Activated effector memory CD4-positive, alpha-beta T cell treated with anti-CD3 and anti-CD28 coated beads, Interleukin-2, amount 50 U/mL, for 16 hours (primary cell): ENCODE measurements around the gene EIF4G3.
"Not testable (repeated sequence)": the region's sequence is repeated elsewhere in the genome, so short reads cannot be mapped to it uniquely, and the experiment has no call there.

ENCODE experiments used
- DNase-seq: peaks from one replicate; pipeline ENCODE4 v3.0.0-alpha.2; 2020

The EIF4G3 gene

DNA sequence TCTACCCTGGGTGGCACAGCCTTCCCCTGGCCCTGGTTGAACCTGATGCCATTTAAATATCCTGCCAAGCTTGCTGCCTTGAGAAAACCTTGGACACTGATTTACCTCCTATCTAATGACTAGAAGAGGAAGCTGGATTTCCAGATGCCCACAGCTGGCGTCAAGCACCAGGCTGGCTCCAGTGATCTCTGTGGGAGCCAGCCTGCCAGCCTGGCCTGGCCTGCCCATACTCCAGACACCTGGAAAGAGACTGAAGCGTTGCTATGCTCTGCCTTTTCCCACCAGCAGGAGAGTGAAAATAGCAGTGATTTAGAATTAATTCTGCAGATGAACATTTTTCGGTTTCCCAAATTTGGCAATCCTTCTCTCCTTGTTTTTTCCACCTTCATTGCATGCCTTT is 11.5 kb upstream of the EIF4G3 start:
- peak; percentile 8 for DNase-seq

DNA sequence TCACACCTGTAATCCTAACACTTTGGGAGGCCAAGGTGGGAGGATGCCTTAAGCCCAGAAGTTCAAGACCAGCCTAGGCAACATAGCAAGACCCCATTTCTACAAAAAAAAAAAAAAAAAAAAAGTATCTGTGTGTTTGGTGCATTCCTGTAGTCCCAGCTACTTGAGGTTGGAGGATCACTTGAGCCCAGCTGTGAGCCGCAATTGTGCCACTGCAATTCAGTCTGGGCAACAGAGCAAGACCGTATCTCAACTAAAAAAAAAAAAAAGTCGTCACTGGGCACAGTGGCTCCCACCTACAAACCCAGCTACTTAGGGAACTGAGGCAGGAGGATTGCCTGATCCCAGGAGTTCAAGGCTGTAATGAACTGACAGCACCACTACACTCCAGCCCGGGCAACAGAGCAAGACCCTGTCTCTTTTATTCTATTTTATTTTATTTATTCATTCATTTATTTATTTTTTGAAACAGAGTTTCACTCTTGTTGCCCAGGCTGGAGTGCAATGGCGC is 8.6 kb upstream of the EIF4G3 start:
- no peak for DNase-seq

DNA sequence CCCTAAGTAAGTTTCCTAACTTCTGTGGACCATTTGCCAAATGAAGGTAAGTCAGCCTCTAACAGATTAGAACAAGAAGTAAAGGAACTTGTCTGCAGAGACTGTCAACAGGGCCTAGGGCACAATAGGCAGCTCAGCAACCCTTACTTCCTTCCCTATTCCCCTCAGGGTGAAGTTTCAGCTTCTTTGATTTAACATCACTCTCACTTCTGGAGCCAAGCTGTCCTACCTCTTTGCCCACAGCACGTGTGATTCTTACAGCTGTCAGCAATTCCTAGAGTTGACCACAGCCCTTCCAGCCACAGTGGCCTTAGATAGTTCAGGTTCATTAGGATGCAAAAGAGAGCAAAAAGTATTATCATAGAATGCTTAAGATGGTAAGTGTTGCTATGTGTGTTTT is 7.6 kb upstream of the EIF4G3 start:
- DNase-seq: no peak

DNA sequence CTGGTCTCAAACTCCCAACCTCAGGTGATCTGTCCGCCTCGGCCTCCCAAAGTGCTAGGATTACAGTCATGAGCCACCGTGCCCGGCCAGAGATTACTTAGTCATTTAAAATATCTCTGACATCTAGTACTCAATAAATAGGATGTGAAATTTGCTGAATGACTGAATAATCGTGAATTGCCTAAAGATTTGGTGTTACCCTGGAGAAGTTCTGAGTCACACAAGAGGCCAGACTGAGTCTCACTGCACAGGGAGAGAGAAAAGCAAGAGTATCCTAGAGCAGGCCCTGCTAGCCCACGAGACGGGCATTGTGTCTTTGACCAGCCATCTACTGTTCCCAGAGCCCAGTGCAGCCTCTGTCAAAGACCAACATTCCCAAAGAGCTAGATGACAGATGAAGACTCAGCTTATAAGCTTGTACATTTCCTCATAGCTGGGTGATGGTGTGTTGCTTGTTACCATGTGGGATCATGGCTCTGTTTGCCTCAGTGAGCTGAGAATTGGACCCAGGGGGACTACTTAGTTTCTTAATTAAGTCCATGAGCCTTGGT is 5.6 kb upstream of the EIF4G3 start:
- no peak for DNase-seq

DNA sequence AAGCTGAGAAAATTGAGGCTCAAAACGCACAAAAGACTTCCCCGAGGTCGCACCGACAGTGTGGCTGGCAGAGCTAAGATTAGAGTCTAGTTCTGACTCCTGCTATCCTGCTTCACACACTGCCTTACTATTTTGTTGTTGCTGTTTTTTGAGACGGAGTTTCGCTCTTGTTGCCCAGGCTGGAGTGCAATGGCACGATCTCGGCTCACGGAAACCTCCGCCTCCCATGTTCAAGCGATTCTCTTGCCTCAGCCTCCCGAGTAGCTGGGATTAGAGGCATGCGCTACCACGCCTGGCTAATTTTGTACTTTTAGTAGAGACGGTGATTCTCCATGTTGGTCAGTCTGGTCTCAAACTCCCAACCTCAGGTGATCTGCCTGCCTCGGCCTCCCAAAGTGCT is 1.6 kb upstream of the EIF4G3 start:
- DNase-seq: not testable (repeated sequence)

DNA sequence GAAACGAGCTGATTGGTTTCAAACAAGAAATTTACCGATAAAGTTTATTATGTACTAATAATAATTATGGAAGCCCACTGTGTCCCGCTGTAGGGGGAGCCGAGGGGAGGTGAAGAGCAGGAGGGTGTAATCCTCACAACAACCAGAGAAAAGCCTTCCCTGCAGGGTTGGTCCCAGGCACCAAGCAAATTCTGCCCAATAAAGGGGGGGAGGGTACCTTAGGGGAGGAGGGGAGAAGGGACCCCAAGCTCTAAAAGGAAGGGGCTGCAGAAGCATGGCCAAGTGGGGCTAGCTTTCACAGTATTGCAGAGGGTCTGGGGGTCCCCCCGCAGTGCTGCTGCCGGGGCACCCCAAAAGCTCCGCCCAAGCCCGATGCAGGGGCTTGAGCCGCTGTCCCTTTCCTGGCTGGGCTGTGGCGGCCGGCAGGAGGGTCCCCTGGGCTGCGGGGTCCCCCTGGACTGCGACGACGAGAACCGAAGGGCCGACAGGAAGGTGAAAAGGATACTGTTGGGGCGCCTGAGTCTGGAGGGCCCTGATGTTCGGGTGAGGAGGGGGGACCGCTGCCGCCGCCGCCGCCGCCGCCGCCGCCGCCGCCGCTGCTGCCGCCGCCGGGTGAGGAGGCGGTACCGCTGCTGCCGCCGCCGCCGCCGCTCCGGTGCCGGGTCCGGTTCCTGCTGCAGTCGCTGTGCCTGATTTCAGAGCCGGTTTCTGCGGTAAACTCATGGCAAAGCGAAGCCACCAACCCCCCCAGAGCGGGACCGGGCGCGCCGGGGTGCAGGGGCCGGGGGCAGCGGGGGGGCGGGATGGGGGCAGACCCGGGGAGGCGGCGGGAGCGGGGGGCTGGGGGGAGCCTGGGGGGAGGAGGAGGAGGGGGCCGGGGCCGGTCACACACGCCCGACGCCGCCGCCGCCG is 771 bp downstream of the EIF4G3 start:
- DNase-seq: peak; percentile 83

DNA sequence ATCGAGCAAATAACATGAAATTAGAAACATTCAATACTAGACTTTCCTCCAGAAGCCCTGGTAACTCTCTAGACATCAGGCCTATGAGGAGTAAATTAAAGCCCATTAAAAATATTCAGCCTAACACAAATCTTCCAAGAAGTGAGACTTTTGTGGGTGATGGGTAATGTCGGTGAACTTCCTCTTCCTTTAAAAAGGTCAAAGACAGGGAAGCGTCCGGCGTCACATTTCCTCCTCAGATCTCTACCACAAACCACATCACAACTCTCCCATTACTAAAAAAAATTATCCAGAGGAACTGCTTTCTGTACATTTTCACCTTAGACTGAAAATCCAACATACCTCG is 1.4 kb downstream of the EIF4G3 start:
- peak; percentile 70 for DNase-seq

DNA sequence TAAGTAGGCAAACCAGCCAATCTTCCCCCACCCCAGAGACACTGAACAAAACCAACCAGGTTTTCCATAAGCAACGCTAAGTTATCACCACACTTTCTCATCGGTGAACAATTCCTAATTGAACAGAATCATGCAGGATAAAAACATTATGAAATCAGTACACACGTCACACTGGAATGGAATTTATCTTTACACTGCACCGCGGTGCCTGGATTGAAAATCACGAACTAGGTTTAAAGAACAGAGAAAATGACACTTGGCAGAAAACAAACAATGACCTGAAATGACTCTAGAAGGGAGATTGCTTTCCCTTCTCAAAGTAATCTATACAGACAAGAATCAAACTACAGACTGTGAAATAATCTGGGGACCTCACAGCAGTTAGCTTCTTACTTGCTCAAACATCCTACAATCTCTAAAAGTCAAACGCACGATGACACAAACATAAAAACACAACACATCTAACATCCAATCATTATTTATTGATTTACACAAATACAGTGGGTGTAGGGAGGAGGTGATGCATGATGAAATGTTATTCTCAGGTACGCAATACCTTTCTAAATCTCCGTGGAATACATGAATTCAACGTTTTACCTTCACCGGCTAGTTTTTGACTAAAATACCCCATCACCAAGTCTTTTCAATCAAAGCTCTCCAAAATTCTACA is 1.9 kb downstream of the EIF4G3 start:
- no peak for DNase-seq

DNA sequence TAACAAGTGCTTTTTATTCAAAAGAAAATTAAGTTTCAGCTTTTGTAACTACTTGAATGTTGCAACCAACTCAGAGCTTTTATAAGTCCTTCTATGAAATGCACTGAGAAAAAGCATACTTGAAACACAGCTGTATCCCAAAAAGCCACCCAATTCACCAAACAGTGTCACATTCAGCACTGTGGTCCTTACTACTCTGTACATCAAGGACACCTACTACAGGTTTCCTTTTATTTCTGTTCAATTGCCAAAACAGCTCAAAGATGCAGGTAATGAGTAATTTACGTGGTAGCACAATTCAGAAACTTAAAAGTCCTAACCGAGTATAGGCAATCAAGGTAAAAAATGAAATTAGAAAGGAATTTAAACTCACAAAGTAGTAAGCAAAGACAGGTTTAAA is 2.5 kb downstream of the EIF4G3 start:
- DNase-seq: no peak

DNA sequence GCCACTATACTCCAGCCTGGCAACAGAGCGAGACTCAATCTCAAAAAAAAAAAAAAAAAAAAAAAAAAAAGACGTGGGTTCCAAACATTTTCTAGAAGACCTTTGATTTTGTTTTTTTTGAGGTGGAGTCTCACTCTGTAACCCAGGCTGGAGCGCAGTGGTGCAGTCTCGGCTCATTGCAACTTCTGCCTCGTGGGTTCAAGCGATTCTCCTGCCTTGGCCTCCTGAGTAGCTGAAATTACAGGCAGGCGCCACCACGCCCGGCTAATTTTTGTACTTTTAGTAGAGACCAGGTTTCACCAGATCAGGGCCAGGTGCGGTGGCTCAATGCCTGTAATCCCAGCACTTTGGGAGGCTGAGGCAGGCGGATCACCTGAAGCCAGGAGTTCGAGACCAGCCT is 3.6 kb downstream of the EIF4G3 start:
- DNase-seq: not testable (repeated sequence)

DNA sequence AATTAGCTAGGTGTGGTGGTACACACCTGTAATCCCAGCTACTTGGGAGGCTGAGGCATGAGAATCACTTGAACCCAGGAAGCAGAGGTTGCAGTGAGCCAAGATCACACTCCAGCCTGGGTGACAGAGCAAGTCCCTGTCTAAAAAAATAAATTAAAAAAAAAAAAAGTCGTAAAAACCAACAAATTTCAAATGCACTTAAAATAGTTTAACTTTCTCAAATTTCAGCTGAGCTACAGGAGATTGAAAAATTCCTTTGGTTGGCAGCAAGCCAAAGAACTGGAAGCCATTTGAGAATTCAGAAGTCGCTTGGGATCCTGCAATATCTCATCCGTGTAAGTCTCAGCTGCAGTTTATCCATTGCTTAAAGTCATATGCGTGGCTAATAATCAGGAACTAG is 5.9 kb downstream of the EIF4G3 start:
- DNase-seq: not testable (repeated sequence)

DNA sequence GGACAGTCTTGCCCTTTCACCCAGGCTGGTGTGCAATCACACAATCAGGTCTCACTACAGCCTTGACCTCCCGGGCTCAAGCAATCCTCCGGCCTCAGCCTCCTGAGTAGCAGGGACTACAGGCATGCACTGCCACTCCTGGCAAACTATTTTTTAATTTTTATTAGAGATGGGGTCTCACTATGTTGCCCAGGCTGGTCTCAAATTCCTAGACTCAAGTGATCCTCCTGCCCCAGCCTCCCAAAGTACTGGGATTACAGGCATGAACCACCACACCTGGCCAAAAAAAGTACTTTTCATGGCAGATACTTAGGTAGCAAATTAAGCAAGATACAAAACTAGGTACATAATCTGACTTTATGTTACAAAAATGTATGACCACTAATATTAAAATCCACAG is 8.3 kb downstream of the EIF4G3 start:
- DNase-seq: no peak

DNA sequence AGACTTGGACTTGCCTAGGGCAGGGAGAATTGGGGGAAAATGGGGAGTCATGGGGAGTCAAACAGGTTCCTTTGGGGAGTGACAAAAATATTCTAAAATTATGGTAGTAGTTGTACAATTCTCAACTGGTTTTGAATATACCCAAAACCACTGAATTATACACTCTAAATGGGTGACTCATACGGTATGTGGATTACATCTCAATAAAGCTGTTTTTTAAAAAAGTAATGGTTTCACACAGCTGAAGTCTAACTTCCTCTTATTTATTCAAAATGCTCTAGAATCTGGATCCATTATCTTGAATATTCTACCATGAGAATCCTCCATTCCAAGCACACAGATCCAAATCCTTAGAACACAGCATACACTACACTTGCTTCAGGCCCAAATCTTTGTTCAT is 11.1 kb downstream of the EIF4G3 start:
- DNase-seq: no peak

DNA sequence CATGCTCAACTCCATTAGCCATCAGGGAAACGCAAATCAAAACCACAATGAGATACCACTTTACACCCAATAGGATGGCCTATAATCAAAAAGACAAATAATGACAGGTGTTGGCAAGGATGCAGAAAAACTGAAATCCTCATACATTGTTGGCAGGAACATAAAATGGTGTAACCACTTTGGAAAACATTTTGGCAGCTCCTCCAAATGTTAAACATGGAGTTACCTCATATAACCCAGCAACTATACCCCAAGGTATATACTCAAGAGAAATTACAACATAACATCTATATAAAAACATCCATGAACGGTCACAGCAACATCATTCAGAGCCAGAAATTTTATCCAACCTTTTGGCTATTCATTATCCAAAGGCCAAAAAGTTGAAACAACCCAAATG is 11.6 kb downstream of the EIF4G3 start:
- no peak for DNase-seq

DNA sequence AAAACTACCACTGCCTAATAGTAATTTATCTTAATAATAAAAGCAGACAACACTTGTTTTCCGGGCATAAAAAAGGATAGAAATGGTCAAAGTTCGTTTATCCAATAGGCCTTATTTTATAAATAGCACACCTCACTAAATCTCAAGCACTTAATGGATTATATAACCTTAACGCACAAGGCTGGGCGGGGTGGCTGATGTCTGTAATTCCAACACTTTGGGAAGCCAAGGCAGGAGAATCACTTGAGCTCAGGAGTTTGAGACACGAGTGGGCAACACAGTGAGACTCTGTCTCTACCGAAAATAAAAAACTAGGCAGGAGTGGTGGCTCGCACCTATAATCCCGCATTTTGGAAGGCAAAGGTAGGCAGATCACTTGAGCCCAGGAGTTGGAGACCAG is 12.4 kb downstream of the EIF4G3 start:
- DNase-seq: no peak

DNA sequence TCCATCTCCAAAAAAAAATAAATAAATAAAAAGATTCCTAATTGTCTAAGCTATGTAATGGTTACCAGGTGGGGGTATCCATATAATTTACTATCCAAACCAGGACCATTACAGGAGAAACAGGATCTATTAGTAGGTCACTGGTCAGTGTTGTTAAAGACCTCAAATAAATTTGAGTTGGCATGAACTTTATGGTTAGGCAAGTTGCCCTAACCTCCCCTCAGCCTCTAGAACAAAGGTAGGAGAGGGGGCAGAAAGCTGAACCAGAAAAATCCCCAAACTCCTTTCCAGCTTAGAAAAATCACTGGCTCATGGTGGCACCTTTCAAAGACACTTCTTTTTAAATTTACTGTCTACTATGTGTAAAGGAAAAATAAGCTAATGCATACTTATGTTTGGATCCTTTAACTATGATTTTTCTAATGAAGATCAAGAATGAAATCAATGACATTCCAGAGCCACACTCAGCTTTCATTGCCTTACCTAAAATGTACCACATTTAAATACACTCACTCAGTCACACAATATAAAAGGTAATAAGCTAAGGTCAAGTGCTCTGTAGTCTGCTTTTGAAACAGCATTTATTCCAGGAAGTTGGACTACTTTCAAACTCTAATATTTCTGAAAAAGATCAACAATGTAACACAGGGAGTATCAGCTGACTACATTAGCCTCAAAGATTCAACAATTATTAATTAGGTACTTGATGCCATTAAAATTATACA is 13.8 kb downstream of the EIF4G3 start:
- DNase-seq: no peak

DNA sequence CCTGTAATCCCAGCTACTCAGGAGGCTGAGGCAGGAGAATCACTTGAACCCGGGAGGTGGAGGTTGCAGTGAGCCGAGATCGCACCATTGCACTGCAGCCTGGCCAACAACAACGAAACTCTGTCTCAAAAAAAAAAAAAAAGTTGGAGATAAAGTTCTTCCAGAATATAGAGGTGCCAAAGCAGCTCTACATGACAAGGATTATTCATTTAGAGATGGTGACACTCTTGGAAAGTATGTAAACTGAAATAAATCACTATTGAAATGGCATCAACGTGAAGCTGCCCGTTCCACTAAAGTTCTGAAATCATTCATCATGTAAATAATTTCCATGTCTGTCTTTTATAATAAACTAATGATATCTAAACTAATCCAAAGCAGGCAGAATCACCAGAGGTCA is 14.9 kb downstream of the EIF4G3 start:
- DNase-seq: no peak

DNA sequence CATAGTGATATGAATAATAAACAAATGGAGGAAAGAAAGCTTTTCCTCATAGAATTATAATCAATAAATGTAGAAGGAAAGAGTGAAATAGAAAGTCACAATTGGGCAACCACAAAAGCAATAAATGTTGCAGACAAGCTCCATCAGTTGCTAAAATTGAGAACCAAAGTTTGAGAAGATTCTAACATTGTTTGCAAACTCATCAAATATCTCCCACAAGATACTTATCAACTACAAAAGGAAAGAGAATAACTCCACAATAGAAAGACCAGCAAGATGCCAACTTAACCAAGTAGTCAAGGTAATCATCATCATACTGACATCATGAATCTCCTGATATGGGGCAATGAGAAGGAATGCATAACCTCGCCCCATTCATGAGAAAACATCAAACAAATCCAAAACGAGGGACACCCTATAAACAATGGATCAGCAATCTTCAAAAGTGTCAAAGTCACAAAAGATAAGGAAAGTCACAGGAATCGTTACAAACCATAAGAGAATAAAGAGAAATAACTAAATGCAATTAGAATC is 16.4 kb downstream of the EIF4G3 start:
- no peak for DNase-seq

DNA sequence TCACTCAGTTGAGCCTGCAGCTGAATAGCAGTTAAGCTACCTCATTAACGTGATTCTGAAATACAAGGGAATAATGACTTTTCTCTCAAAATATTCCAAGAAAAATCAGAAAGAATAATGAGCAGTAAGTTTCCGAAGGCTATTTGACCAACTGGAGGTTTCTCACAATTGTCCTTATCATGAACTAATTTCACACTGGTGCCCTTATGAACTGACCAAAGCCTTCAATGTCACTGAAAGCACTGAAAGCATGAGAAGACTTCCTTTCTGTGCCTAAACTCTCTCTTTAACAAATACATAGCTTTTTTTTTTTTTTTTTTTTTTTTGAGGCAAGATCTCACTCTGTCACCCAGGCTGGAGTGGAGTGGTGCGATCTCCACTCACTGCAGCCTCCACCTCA is 18.8 kb downstream of the EIF4G3 start:
- no peak for DNase-seq

DNA sequence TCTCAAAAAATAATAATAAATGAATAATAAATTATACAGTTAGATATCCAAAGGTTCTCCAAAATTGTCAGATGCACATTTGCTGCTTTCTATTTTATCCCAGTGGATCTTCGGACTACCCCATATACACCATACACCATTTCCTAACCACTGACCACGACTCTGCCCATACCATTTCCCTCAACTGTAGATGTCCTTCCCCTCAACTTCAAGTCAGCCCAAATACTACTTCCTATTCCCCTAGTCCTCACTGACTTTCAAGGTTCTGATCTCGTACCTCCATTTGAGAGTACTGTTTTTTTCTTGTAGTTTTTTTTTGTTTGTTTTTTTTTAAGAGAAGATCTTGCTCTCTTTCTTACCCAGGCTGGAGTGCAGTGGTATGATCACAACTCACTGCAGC is 19.6 kb downstream of the EIF4G3 start:
- DNase-seq: no peak

DNA sequence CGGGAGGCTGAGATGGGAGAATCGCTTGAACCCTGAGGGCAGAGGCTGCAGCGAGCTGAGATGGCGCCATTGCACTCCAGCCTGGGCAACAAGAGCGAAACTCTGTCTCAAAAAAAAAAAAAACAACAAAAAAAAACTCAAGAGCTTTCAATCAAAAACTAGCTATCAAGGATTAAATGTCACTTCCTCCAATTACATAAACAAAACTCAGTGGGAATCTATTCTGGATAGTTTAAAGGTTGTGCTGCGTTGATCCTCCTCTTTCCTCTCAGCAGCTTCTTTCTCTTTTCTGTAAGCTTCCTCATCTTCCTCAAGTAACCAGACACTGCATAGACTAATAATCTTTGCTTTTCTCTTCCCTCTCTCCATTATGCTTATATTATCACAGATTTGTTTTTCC is 20.7 kb downstream of the EIF4G3 start:
- no peak for DNase-seq

DNA sequence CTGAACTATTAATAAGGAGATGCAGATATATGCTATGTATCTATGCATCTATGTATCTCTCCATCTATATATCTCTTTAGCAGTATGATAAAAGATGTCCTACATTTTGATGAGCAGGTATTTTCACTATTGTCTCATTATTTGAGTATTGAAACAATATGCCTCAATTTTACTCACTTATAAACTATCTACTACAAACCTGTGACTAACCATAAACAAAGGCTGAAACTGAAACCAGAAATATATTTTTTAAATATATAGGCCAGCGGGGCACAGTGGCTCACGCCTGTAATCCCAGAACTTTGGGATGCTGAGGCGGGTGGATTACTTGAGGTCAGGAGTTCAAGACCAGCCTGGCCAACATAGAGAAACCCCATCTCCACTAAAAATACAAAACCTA is 22.0 kb downstream of the EIF4G3 start:
- no peak for DNase-seq

DNA sequence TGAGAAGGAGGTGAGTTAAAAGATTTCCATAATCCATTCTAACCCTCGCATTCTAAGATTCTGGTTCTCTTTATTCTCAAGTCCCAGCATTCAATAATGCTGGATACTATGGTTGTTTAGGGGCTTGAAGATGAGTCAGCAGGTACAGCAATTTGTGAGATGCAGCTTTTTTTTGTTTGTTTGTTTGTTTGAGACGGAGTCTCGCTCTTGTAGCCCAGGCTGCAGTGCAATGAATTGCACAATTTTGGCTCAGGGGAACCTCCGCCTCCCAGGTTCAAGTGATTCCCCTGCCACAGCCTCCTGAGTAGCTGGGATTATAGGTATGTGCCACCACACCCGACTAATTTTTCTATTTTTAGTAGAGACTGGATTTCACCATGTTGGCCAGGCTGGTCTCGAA is 23.3 kb downstream of the EIF4G3 start:
- no peak for DNase-seq
